D721Med (cell line): Measurements from ENCODE around the gene WDR54.

Experiments
- DNase-seq: peaks from one replicate; pipeline ENCODE4 v3.0.0; 2011; ENCODE audit warnings: low spot score; ENCODE audit not compliant: insufficient read length
- FAIRE-seq: peaks from 2 replicates; lab custom pipeline; 2011; peaks lifted over from hg19 to GRCh38; lab: Jason Lieb, UNC
- CTCF ChIP-seq: IDR thresholded peaks from 2 replicates; pipeline ENCODE4 v1.5.1; 2012; ENCODE audit warnings: mild to moderate bottlenecking, control low read depth; ENCODE audit not compliant: insufficient read depth; ENCODE audit errors: missing control alignments

The WDR54 gene

GRCh38 chr2:74444498-74445318 is 23.2 kb downstream of the WDR54 start:
- no peak for TF ChIP-seq CTCF
- no peak for FAIRE-seq
- DNase-seq, result no peak

- DNase-seq (no peak), FAIRE-seq (no peak)
- no peak for TF ChIP-seq CTCF
These were observed 25.9 kb downstream of the WDR54 start for GRCh38 chr2:74447230-74447999.

GRCh38 chr2:74448771-74449170 is 27.2 kb downstream of the WDR54 start:
- no peak for TF ChIP-seq CTCF
- DNase-seq (no peak), FAIRE-seq (no peak)

GRCh38 chr2:74450570-74451190 is 29.1 kb downstream of the WDR54 start:
- no peak for FAIRE-seq
- TF ChIP-seq CTCF, result no peak
- no peak for DNase-seq

- FAIRE-seq (peak; percentile 64), DNase-seq (no peak)
- no peak for TF ChIP-seq CTCF
These were observed 33.4 kb downstream of the WDR54 start, which contains the start of gene INO80B for GRCh38 chr2:74454654-74455511. INO80B (plus strand) TSS chr2:74455087; CDS start chr2:74455117, 30 bp downstream.

GRCh38 chr2:74457129-74457548 is 35.6 kb downstream of the WDR54 start:
- FAIRE-seq, result no peak
- no peak for TF ChIP-seq CTCF
- no peak for DNase-seq
